ENCODE data around the gene RFT1.

Gene RFT1

DNA sequence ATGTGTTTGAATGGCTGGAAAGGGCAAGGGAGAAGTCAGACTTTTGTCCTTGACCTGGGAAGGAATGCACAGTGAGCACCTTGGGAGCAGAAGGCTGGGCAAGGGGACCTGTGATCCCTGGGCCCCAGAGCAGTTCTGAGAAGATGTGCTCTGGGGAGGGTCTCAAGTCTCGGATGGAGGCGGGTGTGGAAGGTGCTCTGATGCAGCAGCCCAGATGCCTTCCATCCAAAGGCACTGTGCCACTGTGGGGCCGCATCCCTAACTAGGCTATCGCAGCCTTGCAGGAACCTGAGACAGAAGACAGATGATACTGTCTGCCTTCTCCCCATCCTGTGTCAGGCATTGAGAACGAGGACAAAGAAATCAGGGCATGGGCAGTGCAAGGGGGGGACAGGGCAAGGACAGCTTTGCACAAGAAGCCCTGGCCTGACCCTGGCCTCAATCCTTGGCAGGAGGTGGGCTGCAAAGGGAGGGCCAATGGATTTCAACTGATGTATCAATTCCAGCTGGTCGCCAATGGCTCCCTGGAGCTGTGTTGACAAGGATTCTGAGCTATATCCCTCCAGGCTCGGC lies 16.2 kb upstream of the RFT1 start:
- Histone ChIP-seq H3K4me3 (ENCODE audit: low read depth in 1 of 2, low read length in 2 of 2) (no peak overlapping the region), H3K36me3 (ENCODE audit: insufficient read depth, low read length) (no peaks in the 10 kb centered on the region), H3K9ac (ENCODE audit: low read length) (no peak overlapping the region), H3K27ac (ENCODE audit: low read depth, low read length) (no peak overlapping the region), H3K9me3 (ENCODE audit: low read length) (no peaks in the 10 kb centered on the region), H3K27me3 (ENCODE audit: control insufficient read depth in 1 of 2, insufficient read depth in 2 of 2, low read length in 2 of 2) (no peaks in the 10 kb centered on the region), H3K4me1 (ENCODE audit: insufficient read depth, low read length) (no peaks in the 10 kb centered on the region)

DNA sequence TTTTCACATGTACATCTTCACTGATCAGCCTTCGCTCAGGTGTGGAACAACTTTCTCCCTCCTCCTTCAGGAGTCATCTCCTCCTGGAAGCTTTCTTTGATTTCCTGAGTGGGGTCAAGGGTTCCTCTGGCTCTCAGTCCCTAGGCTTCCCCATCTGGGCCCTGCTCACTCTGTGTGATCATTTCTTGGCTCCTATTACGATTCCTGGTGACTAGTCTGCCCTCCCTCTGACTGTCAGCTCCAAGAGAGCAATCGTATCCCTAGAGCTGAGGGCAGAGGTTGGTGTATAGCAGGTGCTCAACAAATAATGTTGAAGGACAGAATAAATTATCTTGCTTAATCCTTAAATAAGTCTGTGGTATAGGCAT lies 15.5 kb upstream of the RFT1 start:
- Histone ChIP-seq H3K9ac (ENCODE audit: low read length) (no peak overlapping the region), H3K9me3 (ENCODE audit: low read length) (no peaks in the 10 kb centered on the region), H3K4me1 (ENCODE audit: insufficient read depth, low read length) (no peaks in the 10 kb centered on the region), H3K27me3 (ENCODE audit: control insufficient read depth in 1 of 2, insufficient read depth in 2 of 2, low read length in 2 of 2) (no peaks in the 10 kb centered on the region), H3K4me3 (ENCODE audit: low read depth in 1 of 2, low read length in 2 of 2) (no peak overlapping the region), H3K36me3 (ENCODE audit: insufficient read depth, low read length) (no peaks in the 10 kb centered on the region), H3K27ac (ENCODE audit: low read depth, low read length) (no peak overlapping the region)

DNA sequence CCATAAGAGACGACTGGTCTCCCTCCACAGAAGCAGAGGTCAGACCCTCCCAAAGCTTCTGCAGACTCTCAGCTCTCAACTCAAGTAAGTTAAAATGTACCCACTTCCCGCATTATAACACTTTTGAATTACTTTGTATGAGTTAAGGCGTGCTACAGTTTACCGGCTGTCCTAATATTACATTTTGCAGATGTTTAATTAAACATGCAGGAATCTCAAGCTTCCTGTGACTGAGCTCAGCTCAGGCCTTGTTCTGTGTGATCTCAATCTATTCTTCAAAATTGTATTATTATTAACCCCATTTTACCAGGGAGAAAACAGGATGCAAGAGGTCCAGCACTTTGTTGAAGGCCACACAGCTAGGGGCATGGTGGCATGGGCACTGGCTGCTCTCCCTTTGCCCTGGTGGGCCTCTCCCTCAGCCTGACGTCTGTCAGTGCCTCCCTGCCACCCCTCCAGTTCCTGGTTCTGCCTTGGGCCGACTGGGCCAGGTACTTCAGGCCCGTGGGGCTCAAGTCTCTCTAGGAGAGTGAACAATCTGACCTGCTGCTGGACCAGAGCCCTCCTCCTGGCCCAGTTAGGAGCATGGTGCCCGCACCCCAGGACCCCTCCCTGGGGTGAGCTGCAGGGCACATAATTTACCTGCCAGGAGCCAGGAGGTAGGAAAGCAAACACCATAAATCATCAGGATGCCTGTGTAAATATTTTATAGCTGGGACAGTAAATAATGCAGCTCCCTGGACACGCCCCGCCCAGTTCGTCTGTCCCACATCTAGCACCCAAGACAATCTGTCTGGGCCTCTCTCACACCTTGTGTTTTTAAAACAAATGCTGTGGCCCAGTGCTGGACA lies 14.9 kb upstream of the RFT1 start:
- Histone ChIP-seq H3K4me3 (ENCODE audit: low read depth in 1 of 2, low read length in 2 of 2) (no peak overlapping the region), H3K4me1 (ENCODE audit: insufficient read depth, low read length) (no peaks in the 10 kb centered on the region), H3K27ac (ENCODE audit: low read depth, low read length) (no peak overlapping the region), H3K27me3 (ENCODE audit: control insufficient read depth in 1 of 2, insufficient read depth in 2 of 2, low read length in 2 of 2) (no peaks in the 10 kb centered on the region), H3K36me3 (ENCODE audit: insufficient read depth, low read length) (no peaks in the 10 kb centered on the region), H3K9me3 (ENCODE audit: low read length) (no peaks in the 10 kb centered on the region), H3K9ac (ENCODE audit: low read length) (no peak overlapping the region)

DNA sequence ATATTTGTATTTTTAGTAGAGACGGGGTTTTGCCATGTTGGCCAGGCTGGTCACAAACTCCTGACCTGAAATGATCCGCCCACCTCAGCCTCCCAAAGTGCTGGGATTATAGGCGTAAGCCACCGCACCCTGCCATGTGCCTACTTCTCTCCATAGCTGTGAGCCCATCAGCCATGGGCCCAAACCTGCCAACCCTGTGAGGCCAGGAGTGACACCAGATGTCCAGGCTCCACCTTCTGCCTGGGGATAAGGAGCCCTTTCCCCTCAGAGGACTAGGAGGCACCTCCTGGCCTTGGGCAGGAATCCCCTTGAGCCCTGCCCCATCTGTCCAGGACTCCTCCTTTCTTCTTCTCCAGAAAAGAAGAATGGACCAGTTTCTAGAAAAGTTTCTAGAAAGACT lies 14.2 kb upstream of the RFT1 start:
- Histone ChIP-seq H3K27ac (ENCODE audit: low read depth, low read length) (no peak overlapping the region), H3K4me3 (ENCODE audit: low read depth in 1 of 2, low read length in 2 of 2) (no peak overlapping the region), H3K4me1 (ENCODE audit: insufficient read depth, low read length) (no peaks in the 10 kb centered on the region), H3K27me3 (ENCODE audit: control insufficient read depth in 1 of 2, insufficient read depth in 2 of 2, low read length in 2 of 2) (no peaks in the 10 kb centered on the region), H3K9me3 (ENCODE audit: low read length) (no peaks in the 10 kb centered on the region), H3K9ac (ENCODE audit: low read length) (no peak overlapping the region), H3K36me3 (ENCODE audit: insufficient read depth, low read length) (no peaks in the 10 kb centered on the region)

DNA sequence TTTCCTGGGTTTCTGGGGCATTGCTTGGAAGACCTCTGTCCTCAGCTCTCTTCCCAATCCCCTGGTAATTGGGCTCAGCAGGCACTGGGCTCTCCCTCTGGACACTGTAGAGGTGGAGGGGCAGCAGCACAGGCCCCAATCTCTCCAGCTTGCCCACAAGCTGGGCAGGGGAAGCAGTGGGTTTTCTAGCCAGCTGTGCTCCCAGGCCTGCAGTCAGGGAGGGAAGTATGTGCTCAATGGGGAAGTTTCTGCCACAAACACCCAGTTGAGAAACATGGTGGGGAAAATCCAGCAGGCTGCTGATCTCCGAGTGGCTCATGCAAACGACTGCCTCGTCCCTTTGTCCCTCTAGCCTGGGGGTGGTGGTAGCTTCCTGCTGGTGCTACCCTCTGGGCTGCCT lies 12.8 kb upstream of the RFT1 start:
- no peak overlapping the region for H3K4me3 ChIP-seq (ENCODE audit: low read depth in 1 of 2, low read length in 2 of 2)
- no peaks in the 10 kb centered on the region for H3K4me1 ChIP-seq (ENCODE audit: insufficient read depth, low read length)
- H3K9ac ChIP-seq (ENCODE audit: low read length): no peak overlapping the region
- H3K27me3 ChIP-seq (ENCODE audit: control insufficient read depth in 1 of 2, insufficient read depth in 2 of 2, low read length in 2 of 2): no peaks in the 10 kb centered on the region
- H3K27ac ChIP-seq (ENCODE audit: low read depth, low read length): no peak overlapping the region
- H3K36me3 ChIP-seq (ENCODE audit: insufficient read depth, low read length): no peaks in the 10 kb centered on the region
- no peaks in the 10 kb centered on the region for H3K9me3 ChIP-seq (ENCODE audit: low read length)

DNA sequence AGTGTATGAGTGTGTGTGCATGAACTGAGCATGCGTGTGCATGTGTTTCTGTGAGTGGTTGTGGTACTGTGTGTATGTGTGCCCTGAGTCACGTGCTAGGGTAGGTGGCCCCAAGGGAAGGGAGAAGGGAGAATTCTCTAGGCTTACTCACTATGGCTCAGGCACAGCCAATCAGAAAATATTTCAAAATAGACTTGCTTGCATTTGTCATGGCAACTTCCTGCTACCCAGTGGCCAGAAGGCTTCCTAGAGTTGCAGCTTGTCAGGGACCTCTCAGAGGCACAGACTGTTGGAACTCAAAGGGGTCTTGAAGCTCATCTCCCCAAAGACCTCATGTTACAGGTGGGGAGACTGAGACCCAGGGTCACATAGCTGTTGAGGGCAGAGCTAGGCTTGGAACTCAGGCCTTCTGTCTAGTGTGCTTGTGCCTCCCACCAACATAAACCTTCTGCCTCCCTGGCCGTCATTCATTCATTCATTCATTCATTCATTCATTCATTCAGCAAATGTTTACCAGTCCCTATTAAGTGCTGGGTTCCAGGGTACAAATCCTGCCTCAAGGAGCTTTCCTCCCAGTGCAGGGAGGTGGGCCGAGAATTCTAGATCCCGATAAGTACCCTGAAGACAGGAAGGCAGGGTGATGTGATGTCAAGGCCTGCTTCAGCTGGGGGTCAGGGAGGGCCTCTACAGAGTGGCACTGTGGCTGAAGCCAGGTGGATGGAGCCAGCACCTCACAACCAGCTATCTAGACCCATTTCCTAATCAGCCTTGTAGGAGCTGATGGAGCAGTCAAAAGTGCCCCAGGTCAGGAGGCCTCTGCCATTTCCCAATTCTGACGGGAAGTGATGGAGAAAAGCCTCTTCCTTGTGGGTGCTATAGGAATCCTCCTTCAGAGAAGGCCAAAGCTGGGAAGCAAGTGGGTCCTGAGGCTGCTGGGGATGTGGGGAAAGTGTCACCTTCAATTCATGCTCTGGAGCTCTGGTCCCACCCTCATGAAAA lies 10.9 kb upstream of the RFT1 start:
- Histone ChIP-seq H3K36me3 (ENCODE audit: insufficient read depth, low read length) (no peaks in the 10 kb centered on the region), H3K9me3 (ENCODE audit: low read length) (no peaks in the 10 kb centered on the region), H3K4me3 (ENCODE audit: low read depth in 1 of 2, low read length in 2 of 2) (no peak overlapping the region), H3K27ac (ENCODE audit: low read depth, low read length) (no peak overlapping the region), H3K9ac (ENCODE audit: low read length) (no peak overlapping the region), H3K27me3 (ENCODE audit: control insufficient read depth in 1 of 2, insufficient read depth in 2 of 2, low read length in 2 of 2) (no peaks in the 10 kb centered on the region), H3K4me1 (ENCODE audit: insufficient read depth, low read length) (no peaks in the 10 kb centered on the region)

DNA sequence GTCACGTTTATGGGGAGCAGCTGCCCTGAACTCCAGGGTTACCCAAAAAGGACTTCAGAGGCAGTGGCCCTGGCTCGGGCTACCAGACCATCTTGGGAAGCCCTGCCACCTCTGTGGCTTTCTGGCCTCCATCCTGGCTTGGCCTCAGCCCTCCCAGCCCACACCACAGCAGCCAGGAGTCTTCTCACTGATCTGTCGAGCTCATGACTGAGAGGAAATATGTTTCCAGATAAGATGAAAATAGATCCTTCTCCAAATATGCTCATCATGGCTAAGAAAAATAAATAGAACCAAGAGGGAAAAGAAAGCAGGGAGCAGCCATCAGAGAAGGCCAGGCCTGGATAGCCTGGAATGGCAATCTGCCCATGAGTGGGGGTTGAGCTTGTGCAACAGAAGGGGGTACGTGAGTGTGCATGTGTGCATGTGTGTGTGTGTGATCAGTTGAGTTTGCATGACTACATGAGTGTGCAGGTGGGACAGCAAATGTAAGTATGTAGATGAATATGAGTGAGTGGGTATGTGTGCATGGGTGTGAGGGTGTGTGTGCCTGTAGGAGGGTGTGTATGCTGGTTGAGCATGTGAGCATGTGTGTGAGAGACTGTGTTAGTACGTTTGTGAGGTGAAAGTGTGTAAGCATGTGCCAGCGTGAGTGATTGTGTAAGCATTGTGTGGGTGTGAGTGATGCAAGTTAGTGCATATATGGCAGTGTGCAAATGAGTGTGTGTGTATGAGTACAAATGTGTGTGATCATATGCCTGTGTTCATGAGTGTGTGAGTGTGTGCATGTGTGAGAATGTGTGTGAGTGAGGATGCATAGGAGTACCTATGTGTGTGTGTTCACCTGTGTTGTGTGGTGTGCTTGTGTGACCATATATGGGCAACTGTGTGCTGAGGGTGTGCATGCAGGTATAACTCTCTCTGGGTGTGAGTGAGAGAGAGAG lies 9.9 kb upstream of the RFT1 start:
- Histone ChIP-seq H3K9me3 (ENCODE audit: low read length) (no peaks in the 10 kb centered on the region), H3K27me3 (ENCODE audit: control insufficient read depth in 1 of 2, insufficient read depth in 2 of 2, low read length in 2 of 2) (no peaks in the 10 kb centered on the region), H3K9ac (ENCODE audit: low read length) (no peak overlapping the region), H3K27ac (ENCODE audit: low read depth, low read length) (no peak overlapping the region), H3K4me1 (ENCODE audit: insufficient read depth, low read length) (no peaks in the 10 kb centered on the region), H3K36me3 (ENCODE audit: insufficient read depth, low read length) (no peaks in the 10 kb centered on the region), H3K4me3 (ENCODE audit: low read depth in 1 of 2, low read length in 2 of 2) (no peak overlapping the region)

DNA sequence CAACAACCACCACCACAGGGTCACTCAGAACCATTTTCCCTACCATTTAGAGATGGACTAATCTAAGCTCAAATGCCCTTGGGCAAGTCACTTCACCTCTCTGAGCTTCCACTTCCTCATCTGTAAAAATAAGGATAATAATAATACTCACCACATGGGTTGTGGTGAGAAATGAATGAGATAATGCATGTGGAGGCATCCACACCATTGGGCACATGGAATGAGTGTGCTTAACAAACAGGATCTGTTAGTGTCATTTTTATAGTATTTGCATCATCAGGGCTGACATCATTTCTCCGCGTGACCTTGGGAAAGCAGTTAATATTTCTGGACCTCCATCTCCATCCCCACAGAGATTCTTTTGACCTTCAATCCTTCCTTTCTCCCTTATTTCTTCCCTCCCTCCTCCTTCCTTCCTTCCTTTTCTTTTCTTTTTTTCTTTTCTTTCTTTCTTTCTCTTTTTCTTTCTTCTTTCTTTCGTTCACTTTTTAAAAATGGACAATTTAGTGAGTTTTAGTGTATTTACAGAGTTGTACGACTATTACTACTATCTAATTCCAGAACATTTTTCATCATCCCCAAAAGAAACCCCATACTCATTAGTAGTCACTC lies 7.7 kb upstream of the RFT1 start:
- Histone ChIP-seq H3K36me3 (ENCODE audit: insufficient read depth, low read length) (no peaks in the 10 kb centered on the region), H3K4me1 (ENCODE audit: insufficient read depth, low read length) (no peaks in the 10 kb centered on the region), H3K4me3 (ENCODE audit: low read depth in 1 of 2, low read length in 2 of 2) (no peak overlapping the region), H3K27me3 (ENCODE audit: control insufficient read depth in 1 of 2, insufficient read depth in 2 of 2, low read length in 2 of 2) (no peaks in the 10 kb centered on the region), H3K27ac (ENCODE audit: low read depth, low read length) (no peak overlapping the region), H3K9me3 (ENCODE audit: low read length) (no peaks in the 10 kb centered on the region), H3K9ac (ENCODE audit: low read length) (no peak overlapping the region)

DNA sequence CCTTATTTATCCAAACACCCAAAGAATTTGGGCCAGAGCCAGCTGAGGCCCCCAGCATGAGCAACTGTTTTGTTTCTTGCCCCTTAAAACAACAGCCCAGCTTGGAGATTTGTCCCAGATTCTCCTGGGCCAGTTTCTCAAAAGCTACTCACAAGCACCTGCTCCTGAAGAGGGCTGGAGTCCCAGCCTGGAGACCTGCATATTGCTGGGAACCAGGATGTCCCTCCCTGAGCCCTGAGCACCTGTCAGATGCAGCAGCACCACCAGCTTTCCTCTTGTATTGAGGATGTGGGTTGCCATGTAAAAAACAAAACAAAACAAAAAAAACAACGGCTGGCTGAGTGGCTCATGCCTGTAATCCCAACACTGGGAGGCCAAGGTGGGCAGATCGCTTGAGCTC lies 7.0 kb upstream of the RFT1 start:
- Histone ChIP-seq H3K4me3 (ENCODE audit: low read depth in 1 of 2, low read length in 2 of 2) (no peak overlapping the region), H3K4me1 (ENCODE audit: insufficient read depth, low read length) (no peaks in the 10 kb centered on the region), H3K27ac (ENCODE audit: low read depth, low read length) (no peak overlapping the region), H3K27me3 (ENCODE audit: control insufficient read depth in 1 of 2, insufficient read depth in 2 of 2, low read length in 2 of 2) (no peaks in the 10 kb centered on the region), H3K9me3 (ENCODE audit: low read length) (no peaks in the 10 kb centered on the region), H3K36me3 (ENCODE audit: insufficient read depth, low read length) (no peaks in the 10 kb centered on the region), H3K9ac (ENCODE audit: low read length) (no peak overlapping the region)

DNA sequence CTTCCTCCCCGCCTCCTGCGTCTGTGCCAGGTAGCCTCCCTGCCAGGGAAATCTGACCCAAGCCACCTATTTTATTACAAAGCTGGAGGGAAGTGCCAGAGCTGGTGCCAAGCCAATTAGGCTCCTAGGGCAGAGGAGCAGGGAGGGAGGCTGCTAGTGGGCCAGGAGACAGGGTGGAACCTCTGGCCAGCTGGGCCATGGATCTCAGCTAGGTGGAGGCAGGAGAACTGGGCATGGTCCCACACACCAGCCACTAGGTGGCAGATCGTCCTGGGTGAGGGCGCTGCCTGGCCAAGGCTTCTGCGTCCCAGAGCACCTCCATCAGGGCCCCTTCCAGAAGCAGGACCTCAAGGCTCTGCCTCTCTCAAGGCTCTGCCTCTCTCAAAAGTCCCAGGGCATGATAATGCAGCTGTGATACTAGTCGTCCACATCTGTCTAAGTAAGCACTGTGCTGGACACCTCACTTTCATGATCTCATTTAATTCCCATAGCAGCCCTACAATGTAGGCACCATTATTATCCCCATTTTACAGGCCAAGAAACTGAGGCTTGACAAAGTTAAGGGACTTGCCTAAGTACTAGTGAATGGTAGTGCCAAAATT lies 4.5 kb upstream of the RFT1 start:
- H3K4me1 ChIP-seq (ENCODE audit: insufficient read depth, low read length): peaks cover 8% of the 10 kb centered on the region
- H3K27ac ChIP-seq (ENCODE audit: low read depth, low read length): no peak overlapping the region
- H3K27me3 ChIP-seq (ENCODE audit: control insufficient read depth in 1 of 2, insufficient read depth in 2 of 2, low read length in 2 of 2): no peaks in the 10 kb centered on the region
- H3K9me3 ChIP-seq (ENCODE audit: low read length): no peaks in the 10 kb centered on the region
- H3K9ac ChIP-seq (ENCODE audit: low read length): no peak overlapping the region
- no peak overlapping the region for H3K4me3 ChIP-seq (ENCODE audit: low read depth in 1 of 2, low read length in 2 of 2)
- H3K36me3 ChIP-seq (ENCODE audit: insufficient read depth, low read length): no peaks in the 10 kb centered on the region
